Epidermal melanocyte (primary cell): ENCODE results near the gene ZIC4.

Experiments used
- DNase-seq: peaks from one replicate; pipeline ENCODE4 v3.0.0; 2011; ENCODE audit warnings: low spot score; ENCODE audit not compliant: insufficient read length

ZIC4 gene

GRCh38 chr3:147391781-147392624 lies 14.3 kb downstream of the ZIC4 start:
- DNase-seq, result no peak

- DNase-seq, result no peak
These were observed 15.5 kb downstream of the ZIC4 start for GRCh38 chr3:147390589-147391569.

- no peak for DNase-seq
These were observed 16.6 kb downstream of the ZIC4 start for GRCh38 chr3:147389717-147390116.

GRCh38 chr3:147388700-147389580 lies 17.4 kb downstream of the ZIC4 start:
- no peak for DNase-seq

- no peak for DNase-seq
These were observed 18.3 kb downstream of the ZIC4 start for GRCh38 chr3:147387885-147388699.

- DNase-seq, result no peak
These were observed 19.0 kb downstream of the ZIC4 start for GRCh38 chr3:147387291-147387884.

GRCh38 chr3:147385059-147386012 lies 21.0 kb downstream of the ZIC4 start:
- DNase-seq, result no peak

GRCh38 chr3:147384210-147385058 lies 21.9 kb downstream of the ZIC4 start:
- DNase-seq, result no peak

- no peak for DNase-seq
These were observed 22.7 kb downstream of the ZIC4 start for GRCh38 chr3:147383617-147384016.

- no peak for DNase-seq
These were observed 24.7 kb downstream of the ZIC4 start for GRCh38 chr3:147381596-147381995.

- DNase-seq, result no peak
These were observed 25.4 kb downstream of the ZIC4 start for GRCh38 chr3:147380977-147381376.

GRCh38 chr3:147380387-147380951 lies 25.9 kb downstream of the ZIC4 start:
- no peak for DNase-seq

GRCh38 chr3:147379651-147380050 lies 26.7 kb downstream of the ZIC4 start:
- no peak for DNase-seq

GRCh38 chr3:147377412-147378367 lies 28.7 kb downstream of the ZIC4 start:
- no peak for DNase-seq

GRCh38 chr3:147373301-147373700 lies 33.0 kb downstream of the ZIC4 start:
- DNase-seq, result no peak

- DNase-seq, result no peak
These were observed 33.8 kb downstream of the ZIC4 start for GRCh38 chr3:147372525-147373027.
